Tibial nerve (tissue), 3 donors: Measurements from ENCODE around the gene SARM1.

Source experiments
- CTCF ChIP-seq, 5 experiments: fragments of 200-600 bp in 3 of 5; fragments of 450-650 bp in 2 of 5; sonication (generic) in 3 of 5; IDR thresholded peaks; one replicate each; pipeline ENCODE4 v1.5.1; 2016 to 2019; ENCODE audit warnings: antibody characterized with exemption in 5 of 5, mild to moderate bottlenecking in 3 of 5, moderate library complexity in 2 of 5
- POLR2A ChIP-seq, 2 donors: fragments of 450-650 bp; IDR thresholded peaks; one replicate each; pipeline ENCODE4 v1.6.1; 2017; ENCODE audit warnings: antibody characterized with exemption in 2 of 2, mild to moderate bottlenecking in 2 of 2, moderate library complexity in 2 of 2

DNA sequence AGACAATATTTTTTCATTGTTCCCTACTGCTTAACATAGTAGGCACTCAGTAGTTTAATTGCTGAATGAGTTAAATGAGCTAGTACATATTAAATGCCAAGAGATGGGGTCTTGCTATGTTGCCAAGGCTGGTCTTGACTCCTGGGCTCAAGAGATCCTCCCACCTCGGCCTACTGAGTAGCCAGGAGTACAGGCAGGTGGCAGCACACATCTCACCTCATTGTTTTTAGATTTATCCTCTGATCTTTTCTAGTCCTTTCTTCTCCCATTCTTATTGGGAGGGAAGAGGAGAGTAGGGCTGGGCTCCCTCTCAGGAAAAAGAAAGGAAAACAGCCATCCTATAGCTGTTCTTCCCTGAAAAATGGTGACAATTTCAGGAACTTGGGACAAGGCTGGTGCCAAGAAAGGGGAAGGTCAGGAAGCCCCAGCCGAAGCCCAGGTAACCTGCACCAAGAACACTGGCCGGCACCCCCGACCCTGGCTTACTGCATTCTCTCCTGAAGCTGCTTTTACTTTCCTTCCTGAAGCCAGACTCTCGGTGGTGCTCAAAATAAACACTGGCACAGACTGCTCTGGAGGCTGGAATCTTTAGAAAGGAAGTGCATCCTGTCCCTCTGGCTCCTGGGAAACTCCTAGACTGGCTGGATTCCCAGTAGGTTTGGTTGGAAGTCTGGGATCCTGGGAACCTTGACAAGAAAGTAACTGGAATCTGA, 33.3 kb upstream of the SARM1 start:
- TF ChIP-seq POLR2A (IDR thresholded peaks at IDR 0.05) (no peak), CTCF (IDR thresholded peaks at IDR 0.05) (no peak)
